Right atrium auricular region (tissue), 2 donors: ENCODE data around the gene TAX1BP1. TPM values are rescaled to one million over a fixed set of nuclear protein-coding genes. Genes with fewer than 3 reads are reported as not detected.

Experiments
- DNase-seq: peaks from one replicate; pipeline ENCODE4 v3.0.0-alpha.2; 2019; ENCODE audit warnings: low spot score
- H3K27ac ChIP-seq, 2 donors: fragments of 200-600 bp; sonication (generic); 1 replicate in 1 of 2; 2 replicates in 1 of 2; pipeline ENCODE4 v1.5.1; 2016 to 2019
- H3K27me3 ChIP-seq, 2 donors: fragments of 200-600 bp; sonication (generic); one replicate each; pipeline versions ENCODE4 v1.5.1 to v1.6.0; 2017 to 2019
- H3K36me3 ChIP-seq: fragments of 200-600 bp; sonication (generic); one replicate; pipeline ENCODE4 v1.5.1; 2016
- H3K4me1 ChIP-seq, 2 donors: fragments of 200-600 bp; sonication (generic); one replicate each; pipeline versions ENCODE4 v1.5.1 to v1.6.0; 2017 to 2019
- H3K4me3 ChIP-seq, 2 donors: fragments of 200-600 bp; sonication (generic); 1 replicate in 1 of 2; 2 replicates in 1 of 2; pipeline ENCODE4 v1.5.1; 2017 to 2019; ENCODE audit warnings: mild to moderate bottlenecking in 1 of 2, moderate library complexity in 1 of 2
- H3K9me3 ChIP-seq, 2 donors: fragments of 200-600 bp; sonication (generic); one replicate each; pipeline ENCODE4 v1.5.1; 2019
- total RNA-seq, 2 donors: library from RNA; depleted of rRNA; stranded (reverse); fragments of >200 nt; gene quantifications; one replicate each; pipeline ENCODE4 v1.1.0, GENCODE V29; 2016
- TF ChIP-seq, protein P1 (sequence below), 2 donors: fragments of 200-600 bp; sonication (generic); IDR thresholded peaks; one replicate each; pipeline ENCODE4 v1.5.1; 2019; ENCODE audit warnings: antibody characterized with exemption in 2 of 2

TAX1BP1 gene
- total RNA-seq, 2 donors from 2014 or later, result 90.0 to 124 TPM

DNA sequence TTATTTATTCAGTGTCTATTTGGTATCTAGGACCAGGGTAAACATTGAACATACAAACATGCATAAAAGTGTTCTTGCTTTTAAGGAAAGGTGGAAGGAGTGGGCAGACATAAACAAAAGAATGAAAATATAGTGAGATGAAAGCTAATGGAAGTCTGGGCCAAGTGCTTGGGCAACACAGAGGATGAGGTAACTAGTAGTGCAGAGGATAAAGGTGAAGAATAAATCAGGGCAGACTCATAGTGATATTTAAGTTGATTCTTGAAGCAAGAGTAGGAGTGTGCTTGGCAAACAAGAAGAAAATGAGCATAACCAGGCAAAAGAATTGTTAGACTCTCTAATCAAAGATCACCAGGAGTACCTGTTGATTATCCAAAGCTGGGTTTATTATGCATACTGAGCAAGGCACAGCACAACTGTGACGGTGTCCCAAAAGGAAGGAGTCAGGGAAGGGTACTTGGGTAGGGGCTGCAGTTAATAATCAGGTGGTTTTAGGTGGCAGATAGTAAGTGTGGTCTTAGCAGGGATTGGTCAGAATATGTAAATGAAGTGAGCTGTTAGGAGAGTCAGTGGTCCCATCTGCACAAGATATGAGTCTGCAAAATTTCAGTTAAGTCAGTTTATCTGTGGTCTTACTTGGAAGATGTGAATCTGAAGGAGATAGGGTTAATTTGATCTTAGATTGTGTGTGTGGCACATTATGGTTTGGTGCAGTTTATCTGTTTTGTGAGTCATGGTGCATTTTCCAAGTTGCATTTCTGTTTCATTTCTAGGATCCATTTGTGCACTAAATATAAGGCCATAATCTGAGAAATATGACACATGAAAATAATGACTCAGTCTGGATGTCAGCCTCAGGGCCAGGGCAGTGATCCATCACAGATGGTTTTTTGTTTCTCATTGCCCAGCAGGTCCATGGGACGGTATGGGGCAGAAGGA is 30.6 kb upstream of the TAX1BP1 start:
- Histone ChIP-seq H3K27me3 (no peaks in the 10 kb centered on the region), H3K36me3 (no peaks in the 10 kb centered on the region), H3K4me1 (no peaks in the 10 kb centered on the region), H3K27ac (no peak overlapping the region), H3K4me3 (no peak overlapping the region), H3K9me3 (no peaks in the 10 kb centered on the region)
- DNase-seq, result no peak
- TF ChIP-seq, protein P1, sequence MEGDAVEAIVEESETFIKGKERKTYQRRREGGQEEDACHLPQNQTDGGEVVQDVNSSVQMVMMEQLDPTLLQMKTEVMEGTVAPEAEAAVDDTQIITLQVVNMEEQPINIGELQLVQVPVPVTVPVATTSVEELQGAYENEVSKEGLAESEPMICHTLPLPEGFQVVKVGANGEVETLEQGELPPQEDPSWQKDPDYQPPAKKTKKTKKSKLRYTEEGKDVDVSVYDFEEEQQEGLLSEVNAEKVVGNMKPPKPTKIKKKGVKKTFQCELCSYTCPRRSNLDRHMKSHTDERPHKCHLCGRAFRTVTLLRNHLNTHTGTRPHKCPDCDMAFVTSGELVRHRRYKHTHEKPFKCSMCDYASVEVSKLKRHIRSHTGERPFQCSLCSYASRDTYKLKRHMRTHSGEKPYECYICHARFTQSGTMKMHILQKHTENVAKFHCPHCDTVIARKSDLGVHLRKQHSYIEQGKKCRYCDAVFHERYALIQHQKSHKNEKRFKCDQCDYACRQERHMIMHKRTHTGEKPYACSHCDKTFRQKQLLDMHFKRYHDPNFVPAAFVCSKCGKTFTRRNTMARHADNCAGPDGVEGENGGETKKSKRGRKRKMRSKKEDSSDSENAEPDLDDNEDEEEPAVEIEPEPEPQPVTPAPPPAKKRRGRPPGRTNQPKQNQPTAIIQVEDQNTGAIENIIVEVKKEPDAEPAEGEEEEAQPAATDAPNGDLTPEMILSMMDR (IDR thresholded peaks at IDR 0.05), result no peak

DNA sequence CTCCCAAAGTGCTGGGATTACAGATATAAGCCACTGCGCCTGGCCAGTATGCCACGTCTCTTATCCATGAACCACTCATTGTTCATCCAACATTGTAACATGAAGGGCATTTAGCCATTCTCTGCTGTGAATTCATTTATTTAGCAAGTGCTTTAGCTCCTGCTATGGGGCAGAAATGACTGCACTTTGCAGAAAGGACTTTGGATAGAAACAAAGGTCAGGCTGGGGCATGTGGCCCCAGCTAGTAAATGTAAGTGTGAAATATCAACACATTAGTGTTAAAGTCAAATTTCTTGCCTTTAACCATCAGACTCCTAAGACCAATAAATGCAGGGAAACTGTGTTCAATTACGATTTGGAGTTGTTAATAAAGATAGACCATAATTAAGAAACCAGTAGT is 27.7 kb upstream of the TAX1BP1 start:
- TF ChIP-seq, protein P1 (IDR thresholded peaks at IDR 0.05), result no peak
- Histone ChIP-seq H3K27me3 (no peaks in the 10 kb centered on the region), H3K4me1 (no peaks in the 10 kb centered on the region), H3K27ac (no peak overlapping the region), H3K9me3 (no peaks in the 10 kb centered on the region), H3K36me3 (no peaks in the 10 kb centered on the region), H3K4me3 (no peak overlapping the region)
- no peak for DNase-seq

DNA sequence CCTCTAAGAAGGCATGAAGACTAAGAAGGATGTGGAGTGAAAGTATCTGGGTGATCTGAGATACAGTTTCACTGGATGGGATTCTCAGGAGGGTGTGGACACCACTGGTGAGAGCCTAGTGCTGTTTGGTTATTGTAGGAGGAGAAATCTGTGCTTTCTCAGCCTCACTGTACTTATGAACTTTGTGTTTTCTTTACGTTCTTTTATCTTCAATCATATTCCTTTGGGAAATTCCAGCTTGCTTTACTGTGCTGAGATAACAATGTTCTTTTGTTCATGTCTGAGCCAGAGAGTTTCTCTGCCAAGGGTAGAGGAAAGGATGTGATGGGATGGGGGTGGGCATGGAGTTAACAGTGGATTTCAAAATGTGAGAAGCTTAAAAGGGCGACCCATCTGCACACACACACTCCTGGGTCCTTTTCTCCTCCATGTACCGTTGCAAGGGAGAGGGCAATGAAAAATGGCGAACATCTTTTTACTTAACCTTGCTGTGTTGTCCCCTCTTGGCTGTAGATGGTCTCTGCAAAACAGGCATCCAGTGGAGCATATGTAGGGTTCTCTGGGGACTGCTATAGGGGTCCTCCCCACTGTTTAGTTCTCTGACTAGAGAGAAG is 25.0 kb upstream of the TAX1BP1 start:
- no peak for DNase-seq
- H3K9me3 ChIP-seq, result no peaks in the 10 kb centered on the region
- TF ChIP-seq, protein P1 (IDR thresholded peaks at IDR 0.05), result no peak
- no peaks in the 10 kb centered on the region for H3K36me3 ChIP-seq
- no peak overlapping the region for H3K4me3 ChIP-seq
- H3K4me1 ChIP-seq, result no peaks in the 10 kb centered on the region
- no peak overlapping the region for H3K27ac ChIP-seq
- no peaks in the 10 kb centered on the region for H3K27me3 ChIP-seq

DNA sequence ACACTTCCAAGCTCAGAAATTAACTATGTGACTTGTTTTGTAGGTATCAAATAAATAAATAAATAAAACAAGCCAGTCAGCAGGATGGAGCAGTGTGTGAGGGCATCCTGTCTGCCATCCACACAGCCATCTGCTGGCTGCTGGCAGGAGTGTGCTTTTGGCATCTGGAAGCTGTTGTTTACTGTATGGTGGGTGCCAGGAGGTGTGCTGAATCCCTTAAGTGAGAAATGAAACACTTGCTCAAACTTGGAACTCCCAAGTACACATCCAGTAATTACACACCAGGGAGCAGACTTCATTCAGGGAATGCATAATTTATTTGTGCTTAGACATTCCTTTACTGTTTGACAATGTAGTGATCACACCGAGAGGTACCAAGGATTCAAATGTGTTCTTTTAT is 16.9 kb upstream of the TAX1BP1 start:
- H3K27me3 ChIP-seq, result no peaks in the 10 kb centered on the region
- no peaks in the 10 kb centered on the region for H3K9me3 ChIP-seq
- no peak overlapping the region for H3K27ac ChIP-seq
- H3K4me1 ChIP-seq, result no peaks in the 10 kb centered on the region
- no peak for DNase-seq
- TF ChIP-seq, protein P1 (IDR thresholded peaks at IDR 0.05), result peak in 1 of 2 donors; percentile 35
- H3K36me3 ChIP-seq, result no peaks in the 10 kb centered on the region
- H3K4me3 ChIP-seq, result no peak overlapping the region

DNA sequence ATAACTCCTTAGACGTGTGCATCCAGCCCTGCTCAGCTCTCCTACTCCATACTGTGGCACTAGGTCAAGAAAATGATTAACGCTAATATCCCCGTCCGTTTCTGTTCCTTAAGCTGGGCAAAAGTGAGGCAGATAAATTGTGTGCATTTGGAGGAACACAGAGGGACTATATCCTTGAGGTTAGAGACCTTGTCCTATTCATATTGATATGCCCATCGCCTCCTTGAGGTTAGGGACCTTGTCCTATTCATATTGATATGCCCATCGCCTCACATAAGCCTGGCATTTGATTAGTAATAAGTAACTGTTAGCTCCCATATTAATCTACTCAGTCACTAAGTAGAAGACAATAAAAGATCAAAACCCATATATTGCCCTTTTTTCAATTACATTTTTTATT is 12.9 kb upstream of the TAX1BP1 start:
- Histone ChIP-seq H3K4me1 (no peaks in the 10 kb centered on the region), H3K27ac (no peak overlapping the region), H3K9me3 (no peaks in the 10 kb centered on the region), H3K27me3 (no peaks in the 10 kb centered on the region), H3K4me3 (no peak overlapping the region), H3K36me3 (no peaks in the 10 kb centered on the region)
- TF ChIP-seq, protein P1 (IDR thresholded peaks at IDR 0.05), result no peak
- no peak for DNase-seq
